ENCODE data around the gene CACNB2.

Gene CACNB2

DNA sequence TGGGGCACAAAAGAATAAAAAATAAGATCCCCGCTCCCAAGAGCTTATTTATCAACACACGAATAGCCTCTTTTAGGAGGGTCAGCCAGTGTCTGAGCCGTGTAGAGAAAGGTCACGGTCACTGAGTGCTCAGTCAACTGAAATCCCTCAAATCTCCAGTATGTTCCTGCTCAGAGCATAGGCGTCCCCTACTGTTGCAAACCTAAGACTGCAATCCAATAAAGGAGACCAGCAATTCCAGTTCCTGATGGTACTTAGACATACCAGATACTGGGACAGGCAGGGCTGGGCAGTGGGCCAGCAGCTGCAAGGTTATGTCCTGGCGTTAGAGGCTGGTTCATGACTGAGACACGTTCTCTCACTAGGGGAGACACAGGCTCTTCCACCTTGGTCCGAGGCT, 93.6 kb downstream of the CACNB2 start:
- no peak for DNase-seq

DNA sequence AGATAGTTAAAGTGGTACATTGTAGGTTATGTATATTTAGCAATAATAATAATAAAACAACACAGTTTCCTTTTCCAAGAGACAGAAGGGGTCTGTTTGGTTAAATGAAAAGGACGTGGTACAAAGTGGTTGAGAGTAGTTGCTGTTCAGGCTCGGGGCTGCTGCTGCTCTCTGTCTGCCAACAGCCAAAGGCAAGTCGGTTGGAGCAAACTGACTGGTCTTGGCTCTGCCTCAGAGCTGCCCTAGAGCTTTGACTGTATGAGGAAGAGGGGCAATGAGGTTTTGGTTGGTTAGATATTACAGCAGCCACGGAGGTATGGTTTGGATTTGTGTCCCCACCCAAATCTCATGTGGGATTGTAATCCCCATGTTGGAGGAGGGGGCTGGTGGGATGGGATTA, 95.3 kb downstream of the CACNB2 start:
- DNase-seq: no peak

DNA sequence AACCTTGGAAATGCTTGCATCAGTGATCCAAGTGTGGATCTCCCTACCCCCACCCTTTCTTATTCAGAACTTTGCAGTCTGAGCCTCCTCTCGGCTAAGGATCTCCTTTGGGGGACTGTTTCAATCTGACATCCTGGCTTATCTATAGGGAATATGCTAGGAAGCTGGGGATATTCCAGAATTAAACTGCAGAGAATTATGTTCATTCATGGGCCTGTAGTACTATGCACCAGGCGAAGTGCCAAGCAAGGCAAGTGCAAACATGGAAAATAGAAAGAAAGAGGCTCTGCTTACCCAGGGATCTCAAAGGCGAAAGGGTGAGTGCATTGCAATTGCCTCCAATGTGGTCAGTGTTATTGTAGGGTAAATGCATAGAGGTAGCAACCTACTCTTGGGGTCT, 96.5 kb downstream of the CACNB2 start:
- no peak for DNase-seq

DNA sequence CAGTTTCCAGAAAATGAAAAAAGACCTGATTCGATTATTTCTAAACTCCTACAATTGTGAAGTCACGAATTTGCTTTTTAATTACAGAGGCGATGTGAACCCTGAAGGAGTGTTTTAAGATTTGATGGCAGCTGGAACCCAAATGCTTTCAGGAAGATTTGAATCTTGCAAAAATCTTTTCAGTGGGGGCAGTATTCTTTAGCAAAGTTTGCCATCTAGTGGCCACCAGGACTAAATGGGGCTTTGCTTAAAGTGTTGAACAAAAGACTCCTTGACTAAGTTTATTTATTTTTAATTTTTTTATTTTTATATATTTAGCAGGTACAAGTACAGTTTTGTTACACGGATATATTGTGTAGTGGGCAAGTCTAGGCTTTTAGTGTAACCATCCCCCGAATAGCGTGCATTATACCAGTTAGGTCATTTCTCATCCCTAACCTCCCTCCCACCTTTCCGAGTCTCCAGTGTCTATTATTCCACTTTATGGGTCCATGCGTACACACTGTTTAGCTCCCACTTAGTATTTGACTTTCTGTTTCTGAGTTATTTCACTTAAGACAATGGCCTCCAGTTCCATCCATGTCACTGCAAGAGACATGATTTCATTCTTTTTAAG, 98.8 kb downstream of the CACNB2 start:
- DNase-seq: no peak

DNA sequence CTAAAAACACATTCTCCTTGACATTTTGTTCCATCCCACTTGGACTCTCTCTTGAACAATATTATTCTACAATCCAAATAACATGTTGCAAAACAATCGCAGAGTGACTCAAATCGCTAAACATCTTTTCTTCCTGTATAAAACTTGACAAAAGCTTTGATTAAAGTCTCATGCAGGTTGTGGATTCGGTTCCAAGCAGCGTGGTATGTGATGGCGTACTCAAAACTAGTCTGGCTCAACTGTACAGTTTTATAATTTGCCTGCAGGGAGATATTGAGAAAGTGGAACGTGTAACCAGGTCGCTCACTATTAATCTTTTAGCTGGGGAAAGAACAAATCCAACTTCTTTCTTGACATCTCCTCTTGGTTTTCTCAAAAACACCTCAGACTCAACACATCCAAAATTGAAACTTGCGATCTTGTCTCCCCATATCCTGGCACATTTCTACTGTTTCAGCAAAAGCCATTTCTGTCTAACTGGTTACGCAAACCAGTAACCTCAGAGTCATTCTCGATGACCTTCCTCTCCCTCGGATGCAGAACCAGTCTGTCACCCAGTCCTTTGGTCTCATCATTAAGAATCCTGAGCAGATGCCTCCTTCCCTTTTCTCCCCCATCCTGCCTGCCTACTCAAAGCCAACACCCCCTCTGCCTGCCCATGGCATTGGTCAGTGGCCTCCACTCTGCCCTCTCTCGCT, 100.1 kb downstream of the CACNB2 start:
- no peak for DNase-seq

DNA sequence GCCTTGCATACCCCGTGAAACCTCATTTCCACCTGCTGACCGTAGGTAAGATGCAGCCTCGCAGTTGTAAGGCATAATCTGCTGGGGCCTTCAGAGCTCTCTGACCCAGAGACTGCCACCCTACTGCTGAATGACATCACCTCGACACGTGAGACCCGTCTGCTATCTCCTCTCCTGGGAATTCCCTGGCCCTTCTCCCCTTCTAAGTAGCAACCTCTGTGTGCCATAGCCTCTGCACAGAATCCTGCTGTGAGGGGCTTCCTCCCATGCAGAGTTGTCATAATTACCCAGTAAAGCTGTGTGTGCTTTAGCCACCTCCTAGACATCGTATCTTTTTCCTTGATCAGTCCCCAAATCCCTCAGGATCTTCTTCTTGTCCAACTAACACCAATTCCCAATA, 106.7 kb downstream of the CACNB2 start:
- no peak for DNase-seq

DNA sequence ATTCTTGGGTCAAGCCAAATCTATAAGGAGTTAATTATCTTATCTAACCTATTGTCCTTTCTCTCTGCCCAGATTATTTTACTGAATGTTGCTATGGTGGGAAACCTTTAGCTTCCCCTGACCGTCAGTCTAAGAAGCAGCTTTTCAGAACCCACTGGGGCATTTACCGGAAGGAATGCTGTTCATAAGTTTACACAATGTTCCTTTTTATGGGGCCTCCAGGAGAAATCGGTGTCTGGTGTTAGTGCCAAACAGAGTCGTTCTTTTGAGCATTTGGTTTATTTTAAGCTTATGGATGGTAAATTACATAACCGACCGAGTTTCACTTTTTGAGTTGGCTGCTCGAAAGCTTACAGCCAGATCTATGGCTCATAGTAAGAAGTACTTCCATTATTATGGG, 111.9 kb downstream of the CACNB2 start:
- DNase-seq: no peak

DNA sequence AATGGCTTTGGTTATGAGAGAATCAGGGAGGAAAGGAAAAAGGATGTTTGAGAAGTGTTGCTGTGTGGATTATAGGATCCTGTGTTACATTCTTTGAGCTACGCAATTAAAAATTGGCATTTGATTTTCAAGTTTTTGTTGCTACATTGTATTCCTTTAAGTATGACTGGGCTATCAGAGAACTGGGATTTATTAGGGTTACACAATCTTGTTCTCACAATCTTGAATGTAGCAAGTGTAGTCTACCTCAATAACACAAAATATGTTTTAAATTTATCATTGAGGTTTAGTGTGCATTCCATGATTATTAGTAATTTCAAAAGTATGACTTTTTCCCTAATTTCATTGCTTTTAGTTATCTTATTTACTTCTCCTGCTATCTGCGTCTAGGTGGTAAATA, 113.9 kb downstream of the CACNB2 start:
- no peak for DNase-seq

DNA sequence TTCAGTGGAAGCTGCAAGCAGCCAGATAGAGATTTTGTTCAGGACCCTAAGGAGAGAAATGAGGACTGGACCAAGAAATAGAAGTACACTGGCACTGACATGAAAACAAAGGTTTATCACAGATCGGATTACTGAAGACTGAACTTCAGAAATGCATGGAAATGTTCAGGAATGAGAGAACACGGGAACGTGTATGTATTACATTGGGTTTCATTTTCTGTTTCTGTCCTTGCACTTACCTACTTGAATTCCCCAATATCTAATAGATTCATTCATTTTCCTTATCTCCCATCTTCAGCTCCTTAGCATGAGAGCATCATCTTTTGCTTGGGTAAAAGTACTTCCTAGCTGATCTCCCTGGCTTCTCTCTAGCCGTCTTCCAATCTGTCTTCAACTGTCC, 114.5 kb downstream of the CACNB2 start:
- no peak for DNase-seq

DNA sequence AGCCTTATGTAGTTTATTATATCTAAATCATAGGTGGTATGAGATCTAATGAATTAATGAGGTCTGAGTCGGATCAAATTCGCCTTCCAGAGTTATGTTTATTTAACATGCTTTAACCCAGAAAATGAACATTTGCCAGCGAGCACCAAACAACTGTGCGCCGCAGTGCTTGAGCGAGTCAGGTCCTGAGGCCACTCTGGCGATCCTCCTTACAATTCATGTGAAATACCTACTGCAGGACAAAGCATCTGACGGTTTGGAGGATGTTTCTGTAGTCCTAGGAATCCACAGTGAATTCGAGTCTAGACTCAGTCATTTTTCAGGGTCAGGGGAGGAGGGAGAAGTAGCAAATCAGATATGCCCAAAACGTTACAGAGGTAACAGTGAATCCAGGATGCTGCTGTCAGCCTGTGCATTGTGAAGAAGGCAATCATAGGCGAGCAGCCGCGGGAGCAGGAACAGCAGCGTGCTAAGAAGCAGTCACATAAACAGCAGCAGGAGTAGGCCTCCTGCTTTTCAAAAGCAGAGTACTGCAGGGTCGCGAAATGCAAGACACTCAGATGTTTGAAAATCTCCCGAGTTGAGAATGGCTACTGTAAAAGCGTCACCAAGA, 120.2 kb downstream of the CACNB2 start:
- no peak for DNase-seq

DNA sequence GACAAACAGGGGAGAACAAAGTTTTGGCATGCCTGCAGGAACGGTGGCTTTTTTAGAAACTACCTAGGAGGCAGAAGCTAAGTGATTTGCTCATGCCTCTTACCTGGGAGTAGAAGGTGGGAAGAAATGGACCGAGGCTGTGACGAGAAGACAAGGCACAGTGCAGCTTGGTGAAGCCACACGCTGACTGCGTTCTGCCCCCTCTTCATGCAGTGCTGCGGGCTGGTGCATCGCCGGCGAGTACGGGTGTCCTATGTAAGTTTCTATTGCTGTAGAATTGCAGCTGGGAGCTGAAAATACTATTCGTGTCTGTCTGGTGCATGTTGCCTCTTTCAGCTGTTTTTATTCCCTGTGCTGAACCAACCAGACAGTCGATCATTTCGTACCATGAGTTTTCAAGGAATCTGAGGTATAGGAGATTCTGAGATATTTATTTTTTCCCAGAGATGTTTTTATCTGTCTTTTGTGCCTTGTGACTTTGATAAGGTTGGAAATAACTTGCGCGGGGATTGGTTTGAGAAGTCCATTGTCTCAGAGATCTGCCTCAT, 120.9 kb downstream of the CACNB2 start:
- no peak for DNase-seq

DNA sequence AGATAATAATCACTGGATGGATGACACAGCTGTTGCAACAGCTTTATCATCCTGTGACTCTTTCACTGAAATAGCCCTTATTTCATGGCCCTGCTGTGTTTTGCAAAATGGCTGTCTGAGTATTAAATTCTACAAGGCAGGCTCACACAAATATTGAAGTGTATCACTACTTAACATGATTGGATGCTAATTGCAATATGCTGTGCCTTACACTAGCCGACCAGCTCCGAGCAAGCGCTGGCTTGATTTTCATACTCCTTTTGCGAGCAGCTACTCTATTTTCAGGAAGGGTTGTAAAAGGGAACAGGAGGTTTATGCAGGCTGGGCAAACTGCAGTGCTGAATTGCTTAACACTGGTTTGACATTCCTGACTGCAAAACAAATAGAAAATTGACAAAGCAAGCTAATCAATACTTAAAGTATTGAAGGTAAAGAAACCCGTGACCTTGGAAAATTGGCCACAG, 121.6 kb downstream of the CACNB2 start:
- DNase-seq: no peak

DNA sequence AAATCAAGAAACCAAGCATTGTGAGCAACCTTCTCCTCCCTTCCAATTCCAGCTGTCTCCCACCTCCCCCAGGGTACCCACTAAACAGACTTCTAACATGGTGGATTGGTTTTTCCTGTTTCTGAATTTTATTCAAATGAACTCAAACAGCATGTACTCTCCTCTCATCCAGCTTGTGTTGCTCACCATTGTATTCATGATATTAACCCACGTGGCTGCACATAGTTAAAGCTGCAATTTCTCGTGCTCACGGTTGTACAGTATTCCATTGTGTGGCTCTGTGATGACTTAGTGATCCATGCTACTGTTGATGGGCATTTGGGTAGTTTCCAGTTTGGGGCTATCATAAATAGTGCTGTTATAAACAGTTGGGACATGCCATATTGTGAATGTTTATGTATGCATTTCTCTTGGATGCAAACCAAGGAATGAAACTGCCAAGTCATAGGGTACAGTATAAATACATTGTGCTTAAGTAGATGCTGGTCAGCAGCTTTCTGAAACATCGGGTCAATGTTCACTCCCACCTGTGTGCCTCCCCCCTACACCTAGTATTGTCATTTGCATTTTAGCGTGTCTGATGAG, 124.3 kb downstream of the CACNB2 start:
- DNase-seq: no peak

DNA sequence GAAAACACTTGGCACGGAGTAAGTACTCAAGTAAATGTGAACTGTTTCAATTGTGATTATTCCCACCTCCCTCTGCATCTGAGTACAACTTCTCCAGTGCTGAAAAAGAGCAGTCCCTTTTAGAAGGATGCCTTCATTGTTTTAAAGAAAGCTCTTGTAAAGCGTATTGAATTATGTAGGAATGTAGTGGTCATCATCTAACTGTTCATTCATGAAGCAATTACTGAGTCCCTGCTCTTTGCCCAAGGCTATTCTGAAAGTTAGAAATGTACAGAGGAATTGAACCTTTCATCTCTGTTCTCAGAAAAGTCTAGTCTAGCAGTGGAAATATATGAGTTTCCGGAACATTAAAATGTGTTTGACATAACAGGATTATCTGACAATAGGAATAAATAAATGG, 127.8 kb downstream of the CACNB2 start:
- DNase-seq: no peak

DNA sequence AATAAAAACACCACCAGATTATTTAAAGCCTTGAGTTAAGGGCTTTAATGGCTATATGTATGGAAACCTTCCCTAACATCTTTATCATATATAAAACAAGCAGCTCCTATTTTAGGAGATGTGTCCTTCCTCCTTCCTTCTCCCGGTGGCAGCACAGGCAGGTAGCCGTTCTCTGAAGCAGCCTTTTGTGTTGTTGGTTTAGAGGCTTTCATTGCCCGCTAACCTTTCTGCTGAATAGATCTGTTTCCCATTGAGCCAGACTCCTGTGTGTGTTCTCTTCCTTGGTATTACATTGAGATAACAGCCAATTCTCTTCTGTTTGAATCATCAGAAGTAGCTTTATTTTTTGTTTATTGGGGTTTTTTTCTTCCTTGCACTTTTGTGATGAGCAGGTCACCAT, 131.3 kb downstream of the CACNB2 start:
- DNase-seq: no peak

DNA sequence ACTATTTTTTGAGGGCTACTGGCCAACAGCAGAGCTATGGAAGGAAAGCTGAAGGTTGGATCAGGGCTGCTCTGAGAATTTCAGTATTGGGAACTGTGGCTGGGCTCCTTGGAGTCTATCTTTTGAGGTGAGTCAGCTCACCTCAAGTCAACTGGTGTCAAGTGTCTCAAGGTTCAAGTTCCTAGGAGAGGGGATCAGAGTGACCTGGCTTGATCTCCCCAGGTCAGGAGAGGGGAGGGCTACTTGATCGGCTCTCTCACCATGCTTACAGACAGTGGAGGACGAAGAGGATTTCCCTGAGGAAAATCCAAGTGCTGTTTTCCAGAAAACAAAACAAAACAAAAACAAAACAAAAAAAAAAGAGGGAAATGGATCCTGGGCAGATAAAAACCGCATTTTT, 132.8 kb downstream of the CACNB2 start:
- DNase-seq: no peak

DNA sequence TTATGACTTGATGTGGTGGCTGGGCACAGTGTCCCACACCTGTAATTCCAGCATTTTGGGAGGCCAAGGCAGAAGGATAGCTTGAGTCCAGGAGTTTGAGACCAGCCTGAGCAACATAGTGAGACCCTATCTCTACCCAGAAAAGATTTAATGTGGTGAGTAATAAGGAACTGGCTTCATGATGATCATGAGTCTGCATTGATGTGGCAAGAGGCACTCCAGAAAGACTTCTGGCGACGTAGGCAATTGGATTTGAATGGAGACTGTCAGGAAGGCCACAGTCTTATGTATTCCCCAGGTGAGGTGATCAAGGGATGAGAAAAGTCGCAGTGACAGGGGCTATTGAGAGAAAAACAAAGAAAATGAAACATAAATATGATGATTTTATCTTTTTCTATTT, 138.0 kb downstream of the CACNB2 start:
- DNase-seq: no peak

DNA sequence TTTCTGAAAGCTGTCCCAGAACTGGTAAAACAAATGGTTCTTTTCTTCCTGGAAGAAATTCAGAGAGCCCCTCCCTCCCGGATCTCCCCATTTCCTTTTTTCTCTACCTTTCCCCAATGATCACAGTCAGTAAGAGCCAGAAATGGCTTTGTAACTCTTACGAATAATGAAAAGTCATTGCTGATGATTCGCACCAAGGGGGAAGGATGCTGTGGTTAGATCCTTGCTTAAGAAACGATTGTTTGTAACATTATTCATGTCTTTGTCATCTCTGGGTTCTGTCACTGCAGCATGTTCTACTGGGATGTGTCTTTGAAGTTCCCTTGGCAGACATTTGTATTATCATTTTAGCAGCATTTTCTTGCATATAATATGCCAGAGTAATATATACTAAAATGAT, 138.9 kb downstream of the CACNB2 start:
- DNase-seq: no peak

DNA sequence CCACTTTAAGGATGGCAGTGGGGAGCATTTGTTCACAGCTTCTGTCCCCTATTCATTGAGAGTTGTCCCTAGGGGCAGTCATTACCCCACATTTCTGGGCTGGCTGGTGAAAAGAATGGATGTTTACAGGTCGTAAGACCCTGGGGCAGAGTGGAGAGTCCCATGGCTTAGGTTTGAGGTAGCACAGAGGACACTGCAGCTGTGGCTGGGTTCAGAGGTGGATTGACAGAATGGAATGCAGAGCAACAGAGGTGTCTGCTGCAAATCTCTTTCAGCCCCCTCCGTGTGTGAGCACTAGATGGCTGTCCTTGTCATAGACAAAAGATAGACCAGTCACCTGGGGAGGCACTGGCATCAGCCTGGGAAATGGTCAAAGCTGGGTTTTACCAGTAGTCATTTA, 141.9 kb downstream of the CACNB2 start:
- DNase-seq: no peak

DNA sequence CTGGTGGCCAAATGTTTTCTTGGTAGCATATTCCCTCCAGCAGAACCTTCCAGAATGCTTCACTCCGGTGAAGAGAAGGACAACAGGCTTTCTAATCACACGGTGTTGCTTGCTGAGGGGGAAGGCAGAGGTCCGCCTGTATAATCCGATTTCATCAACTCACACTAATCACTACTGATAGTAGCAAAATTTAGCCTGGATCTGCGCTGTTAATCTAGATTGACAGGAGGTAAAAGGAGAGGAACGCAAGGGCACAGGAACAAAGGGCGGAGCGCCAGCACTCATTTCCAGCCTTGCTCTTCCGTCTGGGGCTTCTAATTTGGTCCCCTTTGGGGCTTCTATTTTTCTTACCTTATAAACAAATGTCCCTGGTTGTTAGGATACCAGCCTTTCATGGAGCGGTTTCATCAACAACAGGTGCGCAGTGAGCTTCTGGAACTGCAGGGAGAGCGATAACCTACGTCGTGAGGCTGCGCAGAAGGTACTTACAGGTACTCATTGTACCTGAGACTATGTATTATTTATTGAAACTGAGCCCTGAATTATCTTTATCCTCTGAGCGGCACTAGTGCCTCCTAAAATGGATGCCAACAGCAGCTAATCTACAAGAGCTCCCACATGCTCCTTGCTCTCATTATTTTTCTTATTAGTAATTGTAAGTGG, 150.6 kb downstream of the CACNB2 start:
- no peak for DNase-seq

DNA sequence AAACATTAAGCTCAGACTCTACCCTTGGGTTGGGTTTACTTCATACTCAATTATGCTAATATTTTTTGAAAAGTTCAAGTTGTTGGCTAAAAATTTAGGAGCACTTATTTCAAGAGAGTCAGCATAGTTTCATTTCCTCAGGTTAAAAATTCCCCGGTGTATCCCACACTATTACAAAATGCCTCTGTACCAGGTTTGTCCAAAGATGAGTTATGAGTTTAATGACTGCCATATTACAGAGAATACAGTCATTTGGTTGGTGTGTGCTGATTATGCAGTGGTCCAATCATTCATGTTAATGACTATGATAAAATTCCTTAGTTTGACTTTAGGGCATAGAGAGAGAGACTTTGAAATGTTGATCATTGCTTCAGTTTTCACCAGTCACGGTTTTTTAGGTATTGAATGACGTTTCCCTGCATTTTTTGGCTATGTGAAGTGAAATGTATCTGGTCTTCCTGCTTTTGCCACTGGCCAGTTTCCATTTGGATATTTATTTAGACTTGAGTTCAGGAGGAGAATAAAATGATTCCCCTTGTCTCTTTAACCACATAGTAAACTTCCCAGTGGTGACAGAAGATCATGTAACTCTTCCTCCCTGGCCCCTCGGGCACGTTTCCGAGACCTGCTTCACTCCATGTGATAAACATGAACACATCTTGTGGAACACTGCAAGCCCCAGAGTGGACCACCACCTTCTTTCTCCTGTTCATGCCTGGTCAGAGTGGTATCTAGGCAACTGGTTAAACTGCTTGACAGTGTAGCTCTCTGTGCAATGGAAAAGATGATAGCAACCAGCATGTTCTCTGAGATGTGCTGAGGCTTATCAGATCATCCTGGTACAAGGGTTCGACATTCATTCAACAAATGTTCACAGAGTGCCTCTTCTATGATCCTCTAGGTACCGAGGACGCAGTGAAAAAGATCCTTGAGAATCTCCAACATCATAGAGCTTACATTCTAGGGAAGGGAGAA, 153.6 kb downstream of the CACNB2 start:
- DNase-seq: no peak

DNA sequence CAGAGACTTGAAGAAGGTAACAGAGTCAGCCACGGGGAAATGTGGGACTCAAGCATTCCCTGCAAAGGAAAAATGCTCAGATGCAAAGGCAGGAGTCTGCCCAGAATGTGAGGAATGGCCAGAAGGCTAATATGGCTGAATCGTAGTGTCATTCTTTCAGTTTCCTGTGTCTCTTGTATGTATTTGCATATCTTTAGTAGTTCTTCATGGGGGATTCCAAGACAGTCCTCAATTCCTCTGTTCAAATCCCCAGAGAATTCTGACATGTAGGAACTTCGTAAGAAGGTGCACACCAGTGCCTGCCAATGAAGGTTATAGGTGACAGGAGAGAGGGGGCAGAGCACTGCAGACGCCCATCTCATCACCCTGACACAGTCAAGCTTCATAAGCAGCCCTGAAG, 154.4 kb downstream of the CACNB2 start:
- no peak for DNase-seq
